Endothelial cell of umbilical vein (primary cell): ENCODE measurements around the gene PTCSC3.

Source experiments
- CTCF ChIP-seq, 2 donors: IDR thresholded peaks; 1 replicate in 1 of 2; 2 replicates in 1 of 2; pipeline ENCODE4 v1.5.1; 2011; ENCODE audit warnings: low read length in 2 of 2, mild to moderate bottlenecking in 2 of 2, moderate library complexity in 2 of 2, control low read depth in 1 of 2, inconsistent platforms in 1 of 2, low read depth in 1 of 2; ENCODE audit not compliant: insufficient read depth in 1 of 2; ENCODE audit errors: extremely low read depth in 1 of 2
- POLR2AphosphoS5 ChIP-seq: IDR thresholded peaks from 2 replicates; pipeline ENCODE4 v1.6.1; 2012; ENCODE audit warnings: low read depth, mild to moderate bottlenecking, control low read depth, low read length, moderate library complexity; ENCODE audit not compliant: insufficient read depth

GRCh38 chr14:36204461-36205073 is 28.0 kb upstream of the PTCSC3 start:
- TF ChIP-seq CTCF (IDR thresholded peaks at IDR 0.05; ENCODE audit: extremely low read depth in 1 of 2, insufficient read depth in 1 of 2, low read depth in 1 of 2, low read length in 2 of 2) (no peak), POLR2AphosphoS5 (no peak)
